GM06990 (cell line): Measurements from ENCODE around the gene MLN.

Experiments used
- DNase-seq: peaks from one replicate; pipeline ENCODE4 v3.0.0-alpha.2; 2011; ENCODE audit not compliant: insufficient read length; ENCODE audit errors: extremely low read depth
- H3K27me3 ChIP-seq: replicated peaks from 2 replicates; pipeline ENCODE4 v1.6.0; 2011; ENCODE audit warnings: low read length; ENCODE audit not compliant: control insufficient read depth, insufficient read depth
- H3K36me3 ChIP-seq: 2 replicates; pipeline ENCODE4 v1.5.1; 2011; ENCODE audit warnings: low read length; ENCODE audit not compliant: control insufficient read depth, insufficient read depth
- H3K4me3 ChIP-seq: replicated peaks from 2 replicates; pipeline ENCODE4 v1.5.1; 2011; ENCODE audit warnings: low read depth, mild to moderate bottlenecking, control low read depth, low read length
- TF ChIP-seq, protein P1 (sequence below): IDR thresholded peaks from 2 replicates; pipeline ENCODE4 v1.5.1; 2011; ENCODE audit warnings: low read length, control low read depth, mild to moderate bottlenecking, inconsistent platforms; ENCODE audit not compliant: insufficient read depth, poor library complexity, severe bottlenecking

MLN gene

DNA sequence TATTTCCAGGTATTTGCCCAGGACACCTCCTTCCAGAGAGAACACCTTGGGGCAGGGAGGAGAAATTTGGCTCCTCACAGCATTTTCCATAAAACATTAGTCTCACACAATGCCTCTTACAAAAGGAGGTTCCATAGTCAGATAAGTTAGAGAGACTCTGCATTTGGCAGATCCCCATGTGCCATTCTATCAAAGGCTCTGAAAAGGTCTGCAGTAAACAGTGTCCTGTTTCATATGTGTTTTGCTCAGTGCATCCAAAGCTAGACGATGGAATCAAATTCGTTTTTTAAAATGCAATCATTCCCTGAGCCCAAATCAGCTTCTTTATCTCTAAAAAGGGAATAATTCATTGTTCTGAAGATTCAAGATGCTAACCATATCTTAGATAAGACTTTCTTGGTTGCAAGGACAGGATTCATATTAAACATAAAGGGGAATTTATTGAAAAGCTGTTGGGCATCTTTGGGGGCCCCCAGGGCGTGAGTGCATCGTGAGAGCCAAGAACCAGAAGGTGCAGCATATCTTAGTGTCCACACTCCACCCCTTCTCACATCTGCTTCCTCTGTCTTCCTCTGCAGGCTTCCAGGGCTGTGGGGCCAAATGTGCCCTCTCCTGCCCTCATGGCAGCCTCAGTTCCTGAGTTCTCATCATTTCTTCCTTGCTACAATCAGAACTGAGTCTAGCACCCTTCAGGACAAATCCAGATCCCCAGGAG, 41.4 kb upstream of the MLN start:
- TF ChIP-seq, protein P1, sequence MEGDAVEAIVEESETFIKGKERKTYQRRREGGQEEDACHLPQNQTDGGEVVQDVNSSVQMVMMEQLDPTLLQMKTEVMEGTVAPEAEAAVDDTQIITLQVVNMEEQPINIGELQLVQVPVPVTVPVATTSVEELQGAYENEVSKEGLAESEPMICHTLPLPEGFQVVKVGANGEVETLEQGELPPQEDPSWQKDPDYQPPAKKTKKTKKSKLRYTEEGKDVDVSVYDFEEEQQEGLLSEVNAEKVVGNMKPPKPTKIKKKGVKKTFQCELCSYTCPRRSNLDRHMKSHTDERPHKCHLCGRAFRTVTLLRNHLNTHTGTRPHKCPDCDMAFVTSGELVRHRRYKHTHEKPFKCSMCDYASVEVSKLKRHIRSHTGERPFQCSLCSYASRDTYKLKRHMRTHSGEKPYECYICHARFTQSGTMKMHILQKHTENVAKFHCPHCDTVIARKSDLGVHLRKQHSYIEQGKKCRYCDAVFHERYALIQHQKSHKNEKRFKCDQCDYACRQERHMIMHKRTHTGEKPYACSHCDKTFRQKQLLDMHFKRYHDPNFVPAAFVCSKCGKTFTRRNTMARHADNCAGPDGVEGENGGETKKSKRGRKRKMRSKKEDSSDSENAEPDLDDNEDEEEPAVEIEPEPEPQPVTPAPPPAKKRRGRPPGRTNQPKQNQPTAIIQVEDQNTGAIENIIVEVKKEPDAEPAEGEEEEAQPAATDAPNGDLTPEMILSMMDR, result no peak
- no peak for DNase-seq
- Histone ChIP-seq H3K36me3 (no peaks in the 10 kb centered on the region), H3K27me3 (no peaks in the 10 kb centered on the region), H3K4me3 (no peak overlapping the region)

DNA sequence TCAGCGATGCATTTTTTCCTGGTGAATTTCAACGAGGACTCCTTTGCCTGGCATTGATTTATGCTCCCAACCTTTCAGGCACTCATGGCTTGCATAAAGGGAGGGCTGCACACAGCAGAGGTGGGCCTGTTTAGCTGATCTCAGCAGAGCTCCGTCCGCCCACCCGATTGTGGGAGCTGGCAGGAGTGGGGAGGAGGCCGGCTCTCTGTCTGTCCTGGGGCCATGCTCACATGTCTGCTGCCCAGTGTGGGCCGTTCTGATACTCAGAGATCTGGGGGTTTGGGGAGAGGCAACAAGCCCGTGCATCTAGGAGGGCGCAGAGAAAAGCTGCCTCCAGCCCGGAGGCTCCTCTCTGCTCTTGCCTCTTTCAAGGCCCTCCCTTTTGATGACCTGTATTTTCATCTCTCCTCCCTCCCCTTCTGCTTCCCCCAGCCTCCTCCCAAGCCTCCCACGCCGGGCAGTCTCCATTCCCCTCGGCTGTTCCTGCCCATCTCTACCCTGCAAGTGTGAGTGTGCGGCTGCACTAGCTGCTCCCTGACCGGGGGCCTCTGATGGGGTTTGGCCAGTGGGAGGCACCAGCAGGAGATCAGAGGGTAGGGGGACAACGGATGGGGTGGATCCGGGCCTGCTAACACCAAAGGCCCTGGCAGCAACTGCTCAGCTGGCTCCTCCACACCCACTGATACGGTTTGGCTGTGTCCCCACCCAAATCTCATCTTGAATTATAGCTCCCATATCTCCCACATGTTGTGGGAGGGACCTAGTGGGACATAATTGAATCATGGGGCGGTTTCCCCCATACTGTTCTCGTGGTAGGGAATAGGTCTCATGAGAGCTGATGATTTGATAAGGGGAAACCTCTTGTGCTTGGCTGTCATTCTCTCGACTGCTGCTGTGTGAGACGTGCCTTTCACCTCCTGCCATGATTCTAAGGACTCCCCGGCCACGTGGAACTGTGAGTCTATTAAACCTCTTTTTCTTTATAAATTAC, 39.6 kb upstream of the MLN start:
- no peak for DNase-seq
- H3K36me3 ChIP-seq, result no peaks in the 10 kb centered on the region
- no peak overlapping the region for H3K4me3 ChIP-seq
- TF ChIP-seq, protein P1, result no peak
- no peaks in the 10 kb centered on the region for H3K27me3 ChIP-seq

- no peak for DNase-seq
- TF ChIP-seq, protein P1, result no peak
- Histone ChIP-seq H3K4me3 (no peak overlapping the region), H3K27me3 (no peaks in the 10 kb centered on the region), H3K36me3 (no peaks in the 10 kb centered on the region)
These were observed 38.1 kb upstream of the MLN start for GRCh38 chr6:33841868-33842267.

DNA sequence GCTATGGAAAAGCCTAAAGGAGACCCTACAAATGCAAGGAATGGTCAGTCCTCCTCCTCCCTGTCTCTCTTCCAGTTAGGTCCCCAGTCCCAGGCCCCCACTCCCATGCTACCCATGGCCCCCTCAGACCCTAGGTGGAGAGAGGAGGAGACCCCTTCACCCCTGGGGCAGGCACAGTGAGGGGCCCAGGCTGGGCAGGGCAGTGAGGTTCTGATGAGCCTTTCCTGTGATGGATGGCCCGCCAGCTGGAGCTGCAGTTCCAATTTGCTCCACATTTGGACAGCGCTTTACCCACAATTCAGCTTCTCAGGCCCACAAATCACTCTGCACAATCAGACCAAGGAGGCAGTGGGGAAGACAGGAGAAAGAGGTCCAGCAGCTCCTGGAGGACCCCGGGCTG, 37.3 kb upstream of the MLN start:
- no peaks in the 10 kb centered on the region for H3K36me3 ChIP-seq
- H3K27me3 ChIP-seq, result no peaks in the 10 kb centered on the region
- H3K4me3 ChIP-seq, result no peak overlapping the region
- TF ChIP-seq, protein P1, result no peak
- DNase-seq, result no peak

- H3K36me3 ChIP-seq, result no peaks in the 10 kb centered on the region
- TF ChIP-seq, protein P1, result no peak
- DNase-seq, result peak; percentile 29
- no peak overlapping the region for H3K4me3 ChIP-seq
- no peaks in the 10 kb centered on the region for H3K27me3 ChIP-seq
These were observed 36.5 kb upstream of the MLN start for GRCh38 chr6:33840048-33840926.
